ENCODE data around the gene FAM9C.
A peak's percentile ranks its signal among the peaks of the same experiment; 100 is the strongest.

The FAM9C gene

DNA sequence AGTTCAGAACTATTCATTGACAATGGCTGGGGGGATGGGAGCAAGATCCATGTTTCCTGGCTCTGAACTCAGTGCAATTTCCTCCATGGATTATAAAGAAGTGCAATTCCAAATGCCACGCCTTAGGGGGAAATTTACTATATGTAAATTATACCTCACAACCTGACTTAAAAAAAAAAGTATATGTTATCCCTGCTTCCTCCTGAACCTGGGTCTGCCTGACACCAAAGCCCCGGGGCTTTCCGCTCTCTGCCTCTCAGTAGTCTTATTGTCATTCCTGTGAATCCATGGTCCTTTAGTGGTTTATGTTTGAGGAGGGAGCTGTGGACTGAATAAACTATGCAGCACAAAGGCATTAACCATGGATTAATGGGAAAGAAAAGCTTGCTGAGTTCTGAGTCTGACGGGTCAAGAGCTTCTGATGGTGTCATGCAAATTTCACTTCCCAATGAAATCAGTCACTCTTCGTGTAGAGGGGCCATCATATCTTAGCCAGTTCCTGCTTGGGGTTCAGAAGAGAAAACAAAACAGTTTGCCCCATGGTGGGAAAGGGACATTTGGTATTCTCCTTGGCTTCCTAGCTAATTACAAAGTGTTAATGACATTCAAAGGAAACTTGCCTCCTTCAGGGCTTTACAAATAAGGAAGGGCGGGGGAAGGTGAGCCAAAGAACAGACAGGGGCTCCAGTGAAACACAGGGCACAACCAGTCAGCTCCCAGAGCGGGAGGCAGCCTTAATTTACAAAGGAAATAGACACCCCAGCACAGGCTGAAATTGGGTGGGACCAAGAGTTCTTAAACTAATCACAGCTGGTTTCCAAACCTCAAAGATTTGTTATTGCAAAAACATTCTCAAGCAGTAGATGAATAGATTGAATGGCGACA is 14.3 kb downstream of the FAM9C start:
- DNase-seq (ENCODE audit: low spot score): no peak
- Histone ChIP-seq H3K4me3 (no peak overlapping the region), H3K27ac (peak overlapping the region in 1 of 2 donors; percentile 2)
- TF ChIP-seq CTCF (IDR thresholded peaks at IDR 0.05): no peak

DNA sequence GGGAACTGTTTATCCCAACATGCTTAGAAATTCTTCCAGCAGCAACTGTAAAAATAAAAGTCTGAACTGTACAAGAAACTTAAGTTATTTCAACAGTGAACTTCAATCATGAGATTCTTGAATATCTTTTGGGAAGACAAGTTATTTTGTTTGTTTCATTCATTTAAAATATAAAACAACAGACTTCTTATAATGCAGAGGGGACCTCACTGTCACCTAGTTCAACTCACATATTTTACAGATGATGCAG is 14.9 kb downstream of the FAM9C start:
- no peak for DNase-seq (ENCODE audit: low spot score)
- Histone ChIP-seq H3K4me3 (peak overlapping the region; percentile 27), H3K27ac (peak overlapping the region in 1 of 2 donors; percentile 46)
- no peak for TF ChIP-seq CTCF (IDR thresholded peaks at IDR 0.05)

GRCh38 chrX:13028871-13029636 is 15.4 kb downstream of the FAM9C start:
- no peak for TF ChIP-seq CTCF (IDR thresholded peaks at IDR 0.05)
- Histone ChIP-seq H3K4me3 (peak overlapping the region; percentile 27), H3K27ac (peak overlapping the region in 1 of 2 donors; percentile 46)
- no peak for DNase-seq (ENCODE audit: low spot score)

GRCh38 chrX:13026877-13027652 is 17.4 kb downstream of the FAM9C start:
- Histone ChIP-seq H3K4me3 (no peak overlapping the region), H3K27ac (no peak overlapping the region)
- TF ChIP-seq CTCF (IDR thresholded peaks at IDR 0.05): no peak
- DNase-seq (ENCODE audit: low spot score): no peak

DNA sequence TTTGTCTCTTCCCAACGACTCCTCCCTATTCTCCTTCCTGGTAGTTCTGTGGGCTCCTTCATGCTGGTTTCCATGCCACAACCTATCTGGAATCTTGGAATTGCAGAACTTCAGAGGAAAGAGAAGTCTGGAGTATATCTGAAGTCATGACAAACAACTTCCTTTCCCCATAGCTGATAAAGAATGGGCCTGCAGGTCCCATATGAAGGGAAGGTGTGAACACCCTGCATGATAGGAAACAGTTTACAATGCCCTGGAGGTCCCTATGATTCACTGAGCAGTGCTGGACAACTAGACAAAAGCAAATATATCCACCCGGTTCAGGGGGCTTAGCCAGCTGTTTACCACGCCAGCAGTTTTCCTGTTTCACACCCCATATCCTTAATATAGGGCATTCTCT is 19.4 kb downstream of the FAM9C start:
- no peak for DNase-seq (ENCODE audit: low spot score)
- no peak for TF ChIP-seq CTCF (IDR thresholded peaks at IDR 0.05)
- Histone ChIP-seq H3K27ac (no peak overlapping the region), H3K4me3 (no peak overlapping the region)

DNA sequence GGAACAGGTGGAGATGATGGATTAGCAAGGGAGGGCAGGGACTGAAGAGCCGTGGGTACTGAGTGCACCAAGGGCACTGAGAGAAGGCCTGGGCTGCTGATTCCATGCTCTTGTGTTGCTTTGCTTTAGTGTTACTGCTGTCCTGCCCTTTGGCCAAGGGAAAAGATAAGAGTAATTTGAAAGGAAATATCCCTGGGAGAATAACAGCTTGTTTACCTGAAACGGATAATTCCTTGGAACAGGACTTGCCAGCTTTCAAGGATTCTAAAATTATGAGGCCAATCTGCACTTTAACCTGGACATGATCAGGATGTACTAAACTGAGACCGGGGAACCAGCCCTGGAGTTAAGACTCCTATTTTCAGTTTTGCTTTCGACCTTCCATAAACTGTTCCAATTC is 20.4 kb downstream of the FAM9C start:
- no peak for TF ChIP-seq CTCF (IDR thresholded peaks at IDR 0.05)
- no peak overlapping the region for H3K27ac ChIP-seq
- no peak overlapping the region for H3K4me3 ChIP-seq
- no peak for DNase-seq (ENCODE audit: low spot score)
